ENCODE data around the gene INSRR.
A peak's percentile ranks its signal among the peaks of the same experiment; 100 is the strongest.

Gene INSRR

DNA sequence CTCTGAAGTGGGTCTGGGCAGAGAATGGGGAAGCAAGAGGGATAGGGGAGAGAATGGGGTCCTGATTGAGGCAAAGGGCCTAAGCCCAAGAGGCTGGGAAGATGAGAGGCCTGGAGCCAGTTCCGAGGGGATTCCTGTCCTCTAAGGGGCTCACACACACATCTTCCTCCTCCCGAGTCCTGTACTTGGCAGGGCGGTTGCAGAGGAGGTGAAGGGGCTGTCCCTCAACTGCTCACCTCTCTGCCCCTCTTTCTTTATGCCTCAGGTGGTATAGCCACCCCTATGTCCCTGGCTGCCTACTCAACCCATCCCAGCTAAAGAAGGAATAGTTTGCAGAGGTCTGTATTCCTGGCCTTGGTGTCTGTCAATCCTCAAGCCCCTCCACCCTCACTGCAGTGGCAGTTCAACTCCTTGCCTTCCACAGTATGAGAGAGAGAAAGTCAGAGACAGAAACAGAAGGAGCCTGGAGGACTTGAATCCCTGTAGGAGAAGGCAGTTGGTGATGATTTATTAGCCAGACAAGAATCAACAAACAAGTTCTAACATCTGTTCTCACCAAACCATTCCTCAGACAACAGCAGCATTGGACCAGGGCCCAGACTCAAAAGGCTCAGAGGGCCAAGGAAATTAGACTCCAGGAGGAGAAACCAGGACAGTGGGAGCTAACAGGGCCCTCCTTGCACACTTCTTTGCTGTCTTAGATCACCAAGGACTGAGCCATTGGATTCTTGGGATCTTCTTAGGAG is 53.0 kb downstream of the INSRR start:
- Histone ChIP-seq H4K8ac (ENCODE audit: low read depth, low read length) (no peak overlapping the region), H3K18ac (ENCODE audit: low read length) (no peak overlapping the region), H3K9me3 (replicated peaks in 1 of 2; ENCODE audit: control insufficient read depth in 2 of 2, insufficient read depth in 1 of 2, low read depth in 1 of 2, low read length in 2 of 2) (no peaks in the 10 kb centered on the region), H3K27ac (replicated peaks; ENCODE audit: low read length) (no peak overlapping the region), H2BK120ac (ENCODE audit: low read depth, low read length) (no peak overlapping the region), H3K27me3 (ENCODE audit: control insufficient read depth in 3 of 3, insufficient read depth in 3 of 3, low read depth in 1 of 3, low read length in 3 of 3) (no peaks in the 10 kb centered on the region), H2BK15ac (ENCODE audit: low read length) (no peak overlapping the region), H3K36me3 (replicated peaks in 1 of 2; ENCODE audit: control insufficient read depth in 2 of 2, insufficient read depth in 2 of 2, low read length in 2 of 2) (peaks cover 6 to 17% of the 10 kb centered on the region in 2 donors), H2BK12ac (ENCODE audit: low read length) (no peak overlapping the region), H2AFZ (ENCODE audit: low read length) (no peak overlapping the region), H3K4ac (ENCODE audit: low read length) (no peak overlapping the region), H3K4me2 (ENCODE audit: insufficient read depth, low read length, poor library complexity, severe bottlenecking) (no peak overlapping the region), H3K14ac (ENCODE audit: low read length) (no peak overlapping the region), H3K79me1 (ENCODE audit: low read depth, low read length) (no peaks in the 10 kb centered on the region), H2BK5ac (ENCODE audit: low read length) (no peak overlapping the region), H3K4me3 (ENCODE audit: low read length in 2 of 2) (no peak overlapping the region), H2AK5ac (ENCODE audit: low read depth, low read length) (no peak overlapping the region), H3K9ac (ENCODE audit: low read depth, low read length, poor library complexity) (no peak overlapping the region), H3K4me1 (ENCODE audit: control insufficient read depth in 2 of 2, insufficient read depth in 1 of 2, low read depth in 1 of 2, low read length in 2 of 2) (peaks cover 0 to 18% of the 10 kb centered on the region in 2 donors), H3K23ac (ENCODE audit: low read depth, low read length, poor library complexity) (no peak overlapping the region), H4K91ac (ENCODE audit: low read depth, low read length, poor library complexity) (no peak overlapping the region)
- DNase-seq (ENCODE audit: low spot score): no peak
- no CpG with 5 or more reads among the region's 3 CpGs for WGBS, 2 donors (ENCODE audit: extremely low coverage in 2 of 2, insufficient read length in 2 of 2, insufficient replicate concordance in 1 of 2)

DNA sequence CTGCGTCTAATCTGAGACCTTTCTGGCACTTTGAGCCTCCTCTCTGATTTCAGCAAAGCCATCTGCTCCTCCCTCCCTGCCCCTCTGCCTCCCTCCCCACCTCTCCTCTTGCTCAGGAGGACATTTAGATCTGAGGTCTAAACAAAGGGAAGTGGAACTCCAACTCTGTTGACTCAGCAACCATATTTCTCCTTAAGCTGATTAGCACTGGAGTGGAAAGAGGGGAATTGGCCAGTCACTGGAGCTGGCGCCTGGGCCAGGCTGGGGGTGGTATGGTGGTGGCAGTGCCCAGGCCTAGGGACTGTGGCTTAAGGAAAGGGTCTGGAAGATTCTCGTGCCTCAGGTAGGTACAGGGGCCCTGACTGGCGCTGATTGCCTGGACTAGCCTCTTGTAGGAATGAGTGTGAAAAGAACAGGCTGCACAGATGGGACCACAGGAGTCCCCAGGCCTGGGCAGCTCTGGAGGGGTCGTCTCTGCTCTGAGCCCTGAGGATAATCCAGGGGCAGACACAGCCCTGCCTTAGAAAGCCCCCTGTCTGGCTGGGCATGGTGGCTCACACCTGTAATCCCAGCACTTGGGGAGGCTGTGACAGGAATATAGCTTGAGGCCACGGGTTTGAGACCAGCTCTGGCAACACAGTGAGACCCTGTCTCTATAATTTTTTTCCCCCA is 54.2 kb downstream of the INSRR start:
- no peak overlapping the region for H3K4me3 ChIP-seq (ENCODE audit: low read length in 2 of 2)
- H2AK5ac ChIP-seq (ENCODE audit: low read depth, low read length): no peak overlapping the region
- no peak overlapping the region for H2AFZ ChIP-seq (ENCODE audit: low read length)
- no peak overlapping the region for H3K4ac ChIP-seq (ENCODE audit: low read length)
- H4K8ac ChIP-seq (ENCODE audit: low read depth, low read length): no peak overlapping the region
- H2BK5ac ChIP-seq (ENCODE audit: low read length): no peak overlapping the region
- H3K36me3 ChIP-seq (replicated peaks in 1 of 2; ENCODE audit: control insufficient read depth in 2 of 2, insufficient read depth in 2 of 2, low read length in 2 of 2): peaks cover 8 to 30% of the 10 kb centered on the region in 2 donors
- H3K23ac ChIP-seq (ENCODE audit: low read depth, low read length, poor library complexity): no peak overlapping the region
- H3K4me1 ChIP-seq (ENCODE audit: control insufficient read depth in 2 of 2, insufficient read depth in 1 of 2, low read depth in 1 of 2, low read length in 2 of 2): peaks cover 0 to 16% of the 10 kb centered on the region in 2 donors
- no CpG with 5 or more reads among the region's 6 CpGs for WGBS, 2 donors (ENCODE audit: extremely low coverage in 2 of 2, insufficient read length in 2 of 2, insufficient replicate concordance in 1 of 2)
- no peak overlapping the region for H2BK15ac ChIP-seq (ENCODE audit: low read length)
- no peaks in the 10 kb centered on the region for H3K9me3 ChIP-seq (replicated peaks in 1 of 2; ENCODE audit: control insufficient read depth in 2 of 2, insufficient read depth in 1 of 2, low read depth in 1 of 2, low read length in 2 of 2)
- H3K4me2 ChIP-seq (ENCODE audit: insufficient read depth, low read length, poor library complexity, severe bottlenecking): no peak overlapping the region
- no peak overlapping the region for H2BK12ac ChIP-seq (ENCODE audit: low read length)
- peak overlapping the region; percentile 40 for H3K27ac ChIP-seq (replicated peaks; ENCODE audit: low read length)
- DNase-seq (ENCODE audit: low spot score): no peak
- no peak overlapping the region for H3K14ac ChIP-seq (ENCODE audit: low read length)
- H2BK120ac ChIP-seq (ENCODE audit: low read depth, low read length): no peak overlapping the region
- H3K79me1 ChIP-seq (ENCODE audit: low read depth, low read length): no peaks in the 10 kb centered on the region
- H3K18ac ChIP-seq (ENCODE audit: low read length): no peak overlapping the region
- no peak overlapping the region for H3K9ac ChIP-seq (ENCODE audit: low read depth, low read length, poor library complexity)
- no peak overlapping the region for H4K91ac ChIP-seq (ENCODE audit: low read depth, low read length, poor library complexity)
- no peaks in the 10 kb centered on the region for H3K27me3 ChIP-seq (ENCODE audit: control insufficient read depth in 3 of 3, insufficient read depth in 3 of 3, low read depth in 1 of 3, low read length in 3 of 3)

DNA sequence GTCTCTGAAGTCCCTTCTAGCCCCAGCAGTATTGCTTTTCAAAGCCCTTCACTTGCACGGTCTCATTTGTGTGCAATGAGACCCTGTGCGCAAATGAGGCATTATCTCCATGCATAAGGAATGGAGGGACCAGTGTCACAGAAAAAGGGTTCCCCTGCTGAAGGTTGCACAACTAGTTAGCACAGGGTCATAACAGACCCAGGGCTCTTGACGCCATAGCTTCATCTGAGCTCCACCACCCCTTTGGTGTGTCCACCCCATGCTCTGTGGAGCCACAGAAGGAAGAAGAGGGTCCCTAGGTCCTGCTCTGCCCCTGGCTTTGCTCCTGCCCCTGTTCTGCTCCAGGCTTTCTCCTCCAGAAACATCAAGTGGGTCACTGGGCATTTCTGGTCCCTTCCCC is 54.9 kb downstream of the INSRR start:
- Histone ChIP-seq H3K23ac (ENCODE audit: low read depth, low read length, poor library complexity) (no peak overlapping the region), H3K4me3 (ENCODE audit: low read length in 2 of 2) (no peak overlapping the region), H4K91ac (ENCODE audit: low read depth, low read length, poor library complexity) (no peak overlapping the region), H3K4me1 (ENCODE audit: control insufficient read depth in 2 of 2, insufficient read depth in 1 of 2, low read depth in 1 of 2, low read length in 2 of 2) (peaks cover 0 to 14% of the 10 kb centered on the region in 2 donors), H2AFZ (ENCODE audit: low read length) (no peak overlapping the region), H3K36me3 (replicated peaks in 1 of 2; ENCODE audit: control insufficient read depth in 2 of 2, insufficient read depth in 2 of 2, low read length in 2 of 2) (peaks cover 8 to 37% of the 10 kb centered on the region in 2 donors), H3K9ac (ENCODE audit: low read depth, low read length, poor library complexity) (no peak overlapping the region), H2BK120ac (ENCODE audit: low read depth, low read length) (no peak overlapping the region), H4K8ac (ENCODE audit: low read depth, low read length) (no peak overlapping the region), H3K27me3 (ENCODE audit: control insufficient read depth in 3 of 3, insufficient read depth in 3 of 3, low read depth in 1 of 3, low read length in 3 of 3) (no peaks in the 10 kb centered on the region), H2BK12ac (ENCODE audit: low read length) (no peak overlapping the region), H3K18ac (ENCODE audit: low read length) (peak overlapping the region; percentile 0), H2AK5ac (ENCODE audit: low read depth, low read length) (no peak overlapping the region), H3K4ac (ENCODE audit: low read length) (no peak overlapping the region), H2BK5ac (ENCODE audit: low read length) (no peak overlapping the region), H3K9me3 (replicated peaks in 1 of 2; ENCODE audit: control insufficient read depth in 2 of 2, insufficient read depth in 1 of 2, low read depth in 1 of 2, low read length in 2 of 2) (no peaks in the 10 kb centered on the region), H3K14ac (ENCODE audit: low read length) (no peak overlapping the region), H3K79me1 (ENCODE audit: low read depth, low read length) (no peaks in the 10 kb centered on the region), H3K4me2 (ENCODE audit: insufficient read depth, low read length, poor library complexity, severe bottlenecking) (no peak overlapping the region), H2BK15ac (ENCODE audit: low read length) (no peak overlapping the region), H3K27ac (replicated peaks; ENCODE audit: low read length) (peak overlapping the region; percentile 9)
- no CpG with 5 or more reads among the region's 3 CpGs for WGBS, 2 donors (ENCODE audit: extremely low coverage in 2 of 2, insufficient read length in 2 of 2, insufficient replicate concordance in 1 of 2)
- no peak for DNase-seq (ENCODE audit: low spot score)

DNA sequence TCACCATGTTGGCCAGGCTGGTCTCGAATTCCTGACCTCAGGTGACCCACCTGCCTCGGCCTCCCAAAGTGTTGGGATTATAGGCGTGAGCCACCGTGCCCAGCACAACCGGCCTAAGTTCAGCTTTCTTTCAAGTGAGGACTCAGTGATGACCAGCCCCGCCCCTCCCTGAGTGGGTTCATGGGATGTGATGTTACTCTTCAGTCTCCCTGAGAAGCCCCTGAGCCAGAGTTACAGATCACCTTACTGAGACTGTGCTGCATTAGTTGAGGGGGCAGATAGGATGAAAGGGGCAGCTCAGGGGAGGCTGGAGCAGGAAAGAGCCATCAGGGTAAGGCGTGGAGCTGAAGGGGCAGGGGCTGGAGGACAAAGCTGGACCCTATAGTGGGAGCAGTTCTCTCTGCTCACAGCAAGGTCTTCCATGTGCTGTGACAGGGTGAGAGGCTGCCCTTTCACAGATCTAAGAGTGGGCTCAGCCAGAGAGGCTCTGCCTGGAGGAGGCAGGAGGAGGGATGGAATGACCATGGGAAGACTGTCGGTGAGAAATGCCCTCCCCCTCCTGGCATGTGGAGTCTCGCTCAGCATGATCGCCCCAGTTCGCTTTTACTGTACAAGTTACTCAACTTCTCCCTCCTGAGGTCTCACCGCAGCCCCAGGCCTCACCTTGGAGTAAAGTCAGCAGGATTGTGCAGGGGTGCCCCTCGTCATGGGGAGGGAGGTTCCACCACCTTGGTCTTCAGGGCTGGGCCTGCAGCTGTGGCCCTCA is 55.6 kb downstream of the INSRR start:
- no CpG with 5 or more reads among the region's 13 CpGs for WGBS, 2 donors (ENCODE audit: extremely low coverage in 2 of 2, insufficient read length in 2 of 2, insufficient replicate concordance in 1 of 2)
- H2AFZ ChIP-seq (ENCODE audit: low read length): no peak overlapping the region
- H3K9me3 ChIP-seq (replicated peaks in 1 of 2; ENCODE audit: control insufficient read depth in 2 of 2, insufficient read depth in 1 of 2, low read depth in 1 of 2, low read length in 2 of 2): no peaks in the 10 kb centered on the region
- no peak overlapping the region for H3K4ac ChIP-seq (ENCODE audit: low read length)
- no peak overlapping the region for H4K8ac ChIP-seq (ENCODE audit: low read depth, low read length)
- H3K4me3 ChIP-seq (ENCODE audit: low read length in 2 of 2): no peak overlapping the region
- H3K9ac ChIP-seq (ENCODE audit: low read depth, low read length, poor library complexity): no peak overlapping the region
- peak overlapping the region; percentile 15 for H3K14ac ChIP-seq (ENCODE audit: low read length)
- no peak overlapping the region for H3K4me2 ChIP-seq (ENCODE audit: insufficient read depth, low read length, poor library complexity, severe bottlenecking)
- no peak overlapping the region for H3K27ac ChIP-seq (replicated peaks; ENCODE audit: low read length)
- peak overlapping the region; percentile 34 for H3K18ac ChIP-seq (ENCODE audit: low read length)
- H3K79me1 ChIP-seq (ENCODE audit: low read depth, low read length): no peaks in the 10 kb centered on the region
- H3K36me3 ChIP-seq (replicated peaks in 1 of 2; ENCODE audit: control insufficient read depth in 2 of 2, insufficient read depth in 2 of 2, low read length in 2 of 2): peaks cover 11 to 43% of the 10 kb centered on the region in 2 donors
- no peak for DNase-seq (ENCODE audit: low spot score)
- H2BK12ac ChIP-seq (ENCODE audit: low read length): no peak overlapping the region
- H4K91ac ChIP-seq (ENCODE audit: low read depth, low read length, poor library complexity): no peak overlapping the region
- H2AK5ac ChIP-seq (ENCODE audit: low read depth, low read length): peak overlapping the region; percentile 57
- H2BK5ac ChIP-seq (ENCODE audit: low read length): no peak overlapping the region
- H3K23ac ChIP-seq (ENCODE audit: low read depth, low read length, poor library complexity): no peak overlapping the region
- H3K27me3 ChIP-seq (ENCODE audit: control insufficient read depth in 3 of 3, insufficient read depth in 3 of 3, low read depth in 1 of 3, low read length in 3 of 3): no peaks in the 10 kb centered on the region
- no peak overlapping the region for H2BK120ac ChIP-seq (ENCODE audit: low read depth, low read length)
- peaks cover 0 to 13% of the 10 kb centered on the region in 2 donors for H3K4me1 ChIP-seq (ENCODE audit: control insufficient read depth in 2 of 2, insufficient read depth in 1 of 2, low read depth in 1 of 2, low read length in 2 of 2)
- no peak overlapping the region for H2BK15ac ChIP-seq (ENCODE audit: low read length)
